Fibroblast of lung (primary cell): ENCODE results near the gene EMSY. TPM values are rescaled to one million over a fixed set of nuclear protein-coding genes. Genes with fewer than 3 reads are reported as not detected.

Experiments
- DNase-seq, 2 donors: peaks; one replicate each; pipeline versions ENCODE4 v3.0.0 to v3.0.0-alpha.2; 2010; ENCODE audit warnings: low read depth in 2 of 2
- H2AFZ ChIP-seq: 2 replicates; pipeline ENCODE4 v1.5.1; 2012; ENCODE audit warnings: low read length, control low read depth, inconsistent platforms
- H3K27ac ChIP-seq: 2 replicates; pipeline ENCODE4 v1.5.1; 2011; ENCODE audit warnings: low read length, control low read depth; ENCODE audit not compliant: insufficient read depth
- H3K27me3 ChIP-seq: 2 replicates; pipeline ENCODE4 v1.5.1; 2011; ENCODE audit warnings: mild to moderate bottlenecking, low read length; ENCODE audit not compliant: control insufficient read depth, insufficient read depth
- H3K36me3 ChIP-seq: 2 replicates; pipeline ENCODE4 v1.5.1; 2011; ENCODE audit warnings: low read length; ENCODE audit not compliant: control insufficient read depth, insufficient read depth
- H3K4me1 ChIP-seq: 2 replicates; pipeline ENCODE4 v1.5.1; 2011; ENCODE audit warnings: low read length; ENCODE audit not compliant: control insufficient read depth, insufficient read depth; ENCODE audit errors: extremely low read depth
- H3K4me2 ChIP-seq: 2 replicates; pipeline ENCODE4 v1.5.1; 2011; ENCODE audit warnings: low read length, control low read depth; ENCODE audit not compliant: insufficient read depth; ENCODE audit errors: extremely low read depth
- H3K4me3 ChIP-seq, 4 experiments: fragments of 200-600 bp in 1 of 4; sonication (generic) in 1 of 4; replicated peaks in 1 of 4; 2 replicates each; pipeline ENCODE4 v1.5.1; 2011 to 2016; ENCODE audit warnings: low read length in 4 of 4, low read depth in 3 of 4, mild to moderate bottlenecking in 3 of 4, control low read depth in 2 of 4, inconsistent platforms in 1 of 4, mixed read lengths in 1 of 4; ENCODE audit not compliant: insufficient read depth in 1 of 4; ENCODE audit errors: control extremely low read depth in 1 of 4
- H3K79me2 ChIP-seq: 2 replicates; pipeline ENCODE4 v1.5.1; 2012; ENCODE audit warnings: mild to moderate bottlenecking, low read length, inconsistent platforms; ENCODE audit not compliant: control insufficient read depth, insufficient read depth
- H3K9ac ChIP-seq: 2 replicates; pipeline ENCODE4 v1.5.1; 2011; ENCODE audit warnings: mild to moderate bottlenecking, low read length, control low read depth; ENCODE audit not compliant: insufficient read depth
- H3K9me3 ChIP-seq: 2 replicates; pipeline ENCODE4 v1.5.1; 2012; ENCODE audit warnings: low read depth, low read length; ENCODE audit not compliant: control insufficient read depth, insufficient read depth
- H4K20me1 ChIP-seq: 2 replicates; pipeline ENCODE4 v1.5.1; 2011; ENCODE audit warnings: low read length; ENCODE audit not compliant: control insufficient read depth, insufficient read depth; ENCODE audit errors: extremely low read depth
- EZH2 ChIP-seq: IDR thresholded peaks from 2 replicates; pipeline ENCODE4 v1.5.1; 2012; ENCODE audit warnings: low read length, control low read depth, mild to moderate bottlenecking; ENCODE audit errors: missing control alignments
- polyA plus RNA-seq, 2 donors: library from polyadenylated mRNA; depleted of rRNA in 1 of 2; stranded (reverse) in 1 of 2; unstranded in 1 of 2; fragments of >200 nt; gene quantifications; 2 replicates each; pipeline ENCODE4 v1.2.1, GENCODE V29; 2011 to 2012; ENCODE audit warnings: missing spikeins in 1 of 2
- total RNA-seq: library from RNA; depleted of rRNA; stranded (reverse); fragments of >200 nt; gene quantifications from 2 replicates; pipeline ENCODE4 v1.2.1, GENCODE V29; 2014
- TF ChIP-seq, protein P1 (sequence below), 2 donors: IDR thresholded peaks in 1 of 2; conservative IDR thresholded peaks in 1 of 2; 1 replicate in 1 of 2; 2 replicates in 1 of 2; pipeline ENCODE4 v1.5.1; 2011 to 2012; ENCODE audit warnings: low read length in 2 of 2, control low read depth in 1 of 2, inconsistent platforms in 1 of 2, low read depth in 1 of 2, mild to moderate bottlenecking in 1 of 2

Gene EMSY
- total and polyA plus RNA-seq, 2 donors (not counting 1 experiment from before 2014, with no cell fraction given) = 11.9 to 14.2 TPM

DNA sequence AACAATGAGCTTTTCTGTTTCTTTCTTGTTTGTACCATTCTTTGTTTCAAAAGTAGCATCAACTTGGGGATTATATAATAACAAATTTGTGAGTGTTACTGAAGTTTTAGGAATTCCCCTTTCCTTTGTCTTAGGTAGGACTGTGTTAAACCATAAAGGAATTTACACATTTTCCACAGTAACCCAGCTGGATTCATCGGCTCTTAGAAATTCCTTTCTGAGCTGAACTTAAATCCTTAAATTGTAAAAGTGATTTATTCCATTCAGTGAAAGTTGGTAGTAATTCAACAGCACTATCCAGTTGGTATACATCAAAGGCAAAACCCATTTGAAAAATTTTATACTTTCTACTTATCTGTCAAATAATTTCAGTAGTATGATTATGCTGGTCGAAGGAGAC, 11.8 kb downstream of the EMSY start:
- DNase-seq = peak in 1 of 2 donors; percentile 16

DNA sequence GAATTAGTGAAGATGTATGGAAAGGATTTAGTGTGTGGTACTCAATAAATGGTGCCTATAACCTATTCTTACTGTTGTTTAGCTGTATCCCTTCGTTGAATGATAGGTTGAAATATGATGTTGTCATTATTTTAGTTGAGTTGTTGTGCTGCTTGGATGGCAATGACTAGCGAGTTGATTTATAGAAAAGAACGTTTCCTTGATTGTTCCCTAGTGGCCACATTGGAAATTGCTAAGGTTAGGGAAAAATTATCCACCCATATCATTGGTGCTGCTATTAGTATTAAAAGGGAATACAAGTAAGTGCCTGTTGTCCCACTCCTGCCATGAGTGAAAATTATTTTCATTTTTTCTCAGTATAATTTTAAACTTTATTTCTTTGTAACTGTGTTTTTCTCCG, 14.5 kb downstream of the EMSY start:
- H3K36me3 ChIP-seq = peaks cover 4% of the 10 kb centered on the region
- no peak for DNase-seq

More for the DNA sequence above, 11.8 kb downstream of the EMSY start:
- H2AFZ ChIP-seq = no peak overlapping the region
- no peak overlapping the region for H3K4me3 ChIP-seq
- H3K9ac ChIP-seq = no peak overlapping the region
- no peaks in the 10 kb centered on the region for H3K79me2 ChIP-seq
- no peak for TF ChIP-seq EZH2
- TF ChIP-seq, protein P1, sequence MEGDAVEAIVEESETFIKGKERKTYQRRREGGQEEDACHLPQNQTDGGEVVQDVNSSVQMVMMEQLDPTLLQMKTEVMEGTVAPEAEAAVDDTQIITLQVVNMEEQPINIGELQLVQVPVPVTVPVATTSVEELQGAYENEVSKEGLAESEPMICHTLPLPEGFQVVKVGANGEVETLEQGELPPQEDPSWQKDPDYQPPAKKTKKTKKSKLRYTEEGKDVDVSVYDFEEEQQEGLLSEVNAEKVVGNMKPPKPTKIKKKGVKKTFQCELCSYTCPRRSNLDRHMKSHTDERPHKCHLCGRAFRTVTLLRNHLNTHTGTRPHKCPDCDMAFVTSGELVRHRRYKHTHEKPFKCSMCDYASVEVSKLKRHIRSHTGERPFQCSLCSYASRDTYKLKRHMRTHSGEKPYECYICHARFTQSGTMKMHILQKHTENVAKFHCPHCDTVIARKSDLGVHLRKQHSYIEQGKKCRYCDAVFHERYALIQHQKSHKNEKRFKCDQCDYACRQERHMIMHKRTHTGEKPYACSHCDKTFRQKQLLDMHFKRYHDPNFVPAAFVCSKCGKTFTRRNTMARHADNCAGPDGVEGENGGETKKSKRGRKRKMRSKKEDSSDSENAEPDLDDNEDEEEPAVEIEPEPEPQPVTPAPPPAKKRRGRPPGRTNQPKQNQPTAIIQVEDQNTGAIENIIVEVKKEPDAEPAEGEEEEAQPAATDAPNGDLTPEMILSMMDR (conservative IDR thresholded peaks at IDR 0.05 in 1 of 2, IDR thresholded peaks at IDR 0.05 in 1 of 2; ENCODE audit: low read depth in 1 of 2, low read length in 2 of 2) = no peak
- H3K9me3 ChIP-seq = no peaks in the 10 kb centered on the region
- no peaks in the 10 kb centered on the region for H4K20me1 ChIP-seq
- no peaks in the 10 kb centered on the region for H3K27me3 ChIP-seq
- peaks cover 4% of the 10 kb centered on the region for H3K36me3 ChIP-seq
- peaks cover 8% of the 10 kb centered on the region for H3K4me1 ChIP-seq
- no peak overlapping the region for H3K4me2 ChIP-seq
- no peak overlapping the region for H3K27ac ChIP-seq

DNA sequence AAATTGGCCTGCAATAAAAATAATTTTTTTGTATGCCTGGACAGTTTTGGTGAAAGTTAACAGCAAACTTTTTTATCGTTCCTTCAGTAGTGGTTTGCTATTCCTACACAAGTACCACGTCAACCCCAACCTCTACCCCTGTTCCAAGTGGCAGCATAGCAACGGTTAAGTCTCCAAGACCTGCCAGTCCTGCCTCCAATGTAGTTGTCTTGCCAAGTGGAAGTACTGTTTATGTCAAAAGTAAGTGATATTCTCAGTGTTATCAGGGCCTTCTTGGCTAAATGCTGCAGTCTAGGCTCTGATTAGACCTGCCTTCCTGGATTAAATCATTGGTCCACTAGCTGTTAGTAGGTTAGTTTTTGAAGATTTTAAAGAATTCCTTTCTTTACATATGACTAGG, 15.0 kb downstream of the EMSY start:
- Histone ChIP-seq H3K9me3 (no peaks in the 10 kb centered on the region), H4K20me1 (no peaks in the 10 kb centered on the region), H3K27ac (no peak overlapping the region), H3K9ac (no peak overlapping the region), H3K4me2 (no peak overlapping the region), H3K79me2 (no peaks in the 10 kb centered on the region), H2AFZ (no peak overlapping the region), H3K36me3 (peaks cover 4% of the 10 kb centered on the region), H3K27me3 (no peaks in the 10 kb centered on the region), H3K4me1 (peaks cover 8% of the 10 kb centered on the region), H3K4me3 (no peak overlapping the region)
- DNase-seq = no peak
- TF ChIP-seq, protein P1 (conservative IDR thresholded peaks at IDR 0.05 in 1 of 2, IDR thresholded peaks at IDR 0.05 in 1 of 2; ENCODE audit: low read depth in 1 of 2, low read length in 2 of 2) = no peak
- no peak for TF ChIP-seq EZH2

More for the DNA sequence above, 14.5 kb downstream of the EMSY start:
- H3K9ac ChIP-seq = no peak overlapping the region
- no peak for TF ChIP-seq EZH2
- TF ChIP-seq, protein P1 (conservative IDR thresholded peaks at IDR 0.05 in 1 of 2, IDR thresholded peaks at IDR 0.05 in 1 of 2; ENCODE audit: low read depth in 1 of 2, low read length in 2 of 2) = peak; percentile 7 to 45
- no peak overlapping the region for H2AFZ ChIP-seq
- H3K9me3 ChIP-seq = no peaks in the 10 kb centered on the region
- H3K4me1 ChIP-seq = peaks cover 8% of the 10 kb centered on the region
- no peaks in the 10 kb centered on the region for H3K27me3 ChIP-seq
- no peak overlapping the region for H3K4me2 ChIP-seq
- no peak overlapping the region for H3K4me3 ChIP-seq
- no peaks in the 10 kb centered on the region for H3K79me2 ChIP-seq
- H3K27ac ChIP-seq = no peak overlapping the region
- H4K20me1 ChIP-seq = no peaks in the 10 kb centered on the region
